ENCODE results near the gene CLIC5. TPM values are rescaled to one million over a fixed set of nuclear protein-coding genes. Genes with fewer than 3 reads are reported as not detected.

The CLIC5 gene
- total RNA-seq, 1 donor from 2014 or later, result not detected

GRCh38 chr6:45870531-45870930 is 145.1 kb downstream of the CLIC5 start:
- no peak overlapping the region for H3K27ac Mint-ChIP-seq (ENCODE audit: unreplicated experiment)
- no peak for DNase-seq (ENCODE audit: extremely low spot score, unreplicated experiment)
- no peak for TF ChIP-seq CTCF (IDR thresholded peaks at IDR 0.05)
- no peaks in the 10 kb centered on the region for H3K36me3 Mint-ChIP-seq (ENCODE audit: unreplicated experiment)
- peaks cover 25% of the 10 kb centered on the region for H3K27me3 Mint-ChIP-seq (ENCODE audit: unreplicated experiment)
- no peak overlapping the region for H3K4me3 Mint-ChIP-seq (ENCODE audit: unreplicated experiment)
- H3K9me3 Mint-ChIP-seq (ENCODE audit: unreplicated experiment), result no peaks in the 10 kb centered on the region
- peaks cover 5% of the 10 kb centered on the region for H3K4me1 Mint-ChIP-seq (ENCODE audit: unreplicated experiment)

- no peak for DNase-seq (ENCODE audit: extremely low spot score, unreplicated experiment)
- H3K27ac Mint-ChIP-seq (ENCODE audit: unreplicated experiment), result no peak overlapping the region
- no peaks in the 10 kb centered on the region for H3K9me3 Mint-ChIP-seq (ENCODE audit: unreplicated experiment)
- H3K4me1 Mint-ChIP-seq (ENCODE audit: unreplicated experiment), result peaks cover 4% of the 10 kb centered on the region
- H3K4me3 Mint-ChIP-seq (ENCODE audit: unreplicated experiment), result no peak overlapping the region
- H3K27me3 Mint-ChIP-seq (ENCODE audit: unreplicated experiment), result peaks cover 15% of the 10 kb centered on the region
- TF ChIP-seq CTCF (IDR thresholded peaks at IDR 0.05), result no peak
- H3K36me3 Mint-ChIP-seq (ENCODE audit: unreplicated experiment), result no peaks in the 10 kb centered on the region
Observed at GRCh38 chr6:45864651-45865050, 151.0 kb downstream of the CLIC5 start.

GRCh38 chr6:45858691-45859090 is 157.0 kb downstream of the CLIC5 start:
- no peaks in the 10 kb centered on the region for H3K36me3 Mint-ChIP-seq (ENCODE audit: unreplicated experiment)
- H3K27ac Mint-ChIP-seq (ENCODE audit: unreplicated experiment), result no peak overlapping the region
- TF ChIP-seq CTCF (IDR thresholded peaks at IDR 0.05), result no peak

DNA sequence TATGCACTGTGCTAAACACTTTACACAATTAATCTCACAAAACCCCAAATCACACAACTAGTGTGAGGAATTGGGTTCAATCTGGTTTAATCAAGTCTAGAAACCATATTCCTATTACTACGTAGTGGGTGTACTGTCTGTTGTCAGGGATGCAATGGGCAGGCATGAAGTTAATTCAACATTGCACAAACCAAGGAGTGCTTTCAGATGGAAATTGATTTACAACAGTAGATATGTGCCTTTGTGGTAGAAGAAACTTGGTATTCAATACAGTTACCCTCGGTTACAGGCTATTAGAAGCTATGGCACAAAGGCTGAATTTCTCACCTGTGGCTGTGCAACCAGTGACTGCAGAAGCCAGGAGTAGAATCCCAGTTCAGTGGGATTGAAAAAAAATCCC is 157.8 kb downstream of the CLIC5 start:
- Mint-ChIP-seq H3K4me3 (ENCODE audit: unreplicated experiment) (no peak overlapping the region), H3K27ac (ENCODE audit: unreplicated experiment) (no peak overlapping the region), H3K9me3 (ENCODE audit: unreplicated experiment) (no peaks in the 10 kb centered on the region), H3K36me3 (ENCODE audit: unreplicated experiment) (no peaks in the 10 kb centered on the region), H3K4me1 (ENCODE audit: unreplicated experiment) (peaks cover 4% of the 10 kb centered on the region), H3K27me3 (ENCODE audit: unreplicated experiment) (peaks cover 24% of the 10 kb centered on the region)
- TF ChIP-seq CTCF (IDR thresholded peaks at IDR 0.05), result no peak
- DNase-seq (ENCODE audit: extremely low spot score, unreplicated experiment), result no peak

More at GRCh38 chr6:45858691-45859090, 157.0 kb downstream of the CLIC5 start:
- no peak for DNase-seq (ENCODE audit: extremely low spot score, unreplicated experiment)
- H3K27me3 Mint-ChIP-seq (ENCODE audit: unreplicated experiment), result peaks cover 20% of the 10 kb centered on the region
- H3K4me3 Mint-ChIP-seq (ENCODE audit: unreplicated experiment), result no peak overlapping the region
- no peaks in the 10 kb centered on the region for H3K9me3 Mint-ChIP-seq (ENCODE audit: unreplicated experiment)
- H3K4me1 Mint-ChIP-seq (ENCODE audit: unreplicated experiment), result peaks cover 4% of the 10 kb centered on the region

DNA sequence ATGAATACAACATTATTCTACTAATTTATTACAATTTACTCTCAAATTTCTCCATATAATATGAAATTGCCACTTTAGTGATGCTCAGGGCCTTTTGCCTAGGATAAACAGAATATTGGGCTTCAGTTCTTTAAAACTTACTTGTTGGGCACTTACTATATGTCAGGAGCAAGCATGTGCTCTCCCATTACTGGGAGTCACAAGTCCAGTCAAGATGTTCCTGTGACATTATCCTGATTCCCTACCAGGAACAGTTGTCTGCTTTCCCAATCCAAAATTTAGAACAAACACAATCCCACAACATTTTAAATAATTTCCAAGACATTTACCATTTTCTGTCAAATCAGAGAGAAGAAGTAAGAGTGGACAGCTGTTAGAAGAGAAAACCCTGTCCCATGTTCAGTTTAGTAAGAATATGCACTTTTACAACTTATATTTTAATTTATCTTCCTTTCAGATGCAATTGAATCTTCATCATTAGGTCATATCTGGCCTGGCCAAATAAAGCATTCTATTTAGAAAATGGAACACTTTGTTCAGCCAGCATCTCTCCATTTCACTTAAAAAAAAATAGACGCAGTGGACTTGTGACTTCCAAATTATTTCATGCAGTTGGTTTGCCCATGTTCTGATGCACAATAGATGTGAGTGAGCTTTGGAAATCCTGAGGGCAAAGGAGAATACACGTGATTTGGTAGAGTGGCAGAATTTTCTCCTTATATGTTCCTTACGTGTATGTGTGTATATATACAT is 159.8 kb downstream of the CLIC5 start:
- no peak for TF ChIP-seq CTCF (IDR thresholded peaks at IDR 0.05)
- H3K27me3 Mint-ChIP-seq (ENCODE audit: unreplicated experiment), result peaks cover 33% of the 10 kb centered on the region
- no peak overlapping the region for H3K27ac Mint-ChIP-seq (ENCODE audit: unreplicated experiment)
- H3K9me3 Mint-ChIP-seq (ENCODE audit: unreplicated experiment), result no peaks in the 10 kb centered on the region
- no peak for DNase-seq (ENCODE audit: extremely low spot score, unreplicated experiment)
- H3K4me3 Mint-ChIP-seq (ENCODE audit: unreplicated experiment), result no peak overlapping the region
- H3K36me3 Mint-ChIP-seq (ENCODE audit: unreplicated experiment), result no peaks in the 10 kb centered on the region
- no peaks in the 10 kb centered on the region for H3K4me1 Mint-ChIP-seq (ENCODE audit: unreplicated experiment)
